HPDE6-E6E7 (cell line): ENCODE measurements around the gene MICAL3.
"Not testable (repeated sequence)": the region's sequence is repeated elsewhere in the genome, so short reads cannot be mapped to it uniquely, and the experiment has no call there.

Experiments used
- DNase-seq: peaks from one replicate; pipeline ENCODE4 v3.0.0; 2011; ENCODE audit warnings: missing footprints; ENCODE audit errors: extremely low spot score

The MICAL3 gene

GRCh38 chr22:17939011-17939410, 85.3 kb downstream of the MICAL3 start:
- no peak for DNase-seq

DNA sequence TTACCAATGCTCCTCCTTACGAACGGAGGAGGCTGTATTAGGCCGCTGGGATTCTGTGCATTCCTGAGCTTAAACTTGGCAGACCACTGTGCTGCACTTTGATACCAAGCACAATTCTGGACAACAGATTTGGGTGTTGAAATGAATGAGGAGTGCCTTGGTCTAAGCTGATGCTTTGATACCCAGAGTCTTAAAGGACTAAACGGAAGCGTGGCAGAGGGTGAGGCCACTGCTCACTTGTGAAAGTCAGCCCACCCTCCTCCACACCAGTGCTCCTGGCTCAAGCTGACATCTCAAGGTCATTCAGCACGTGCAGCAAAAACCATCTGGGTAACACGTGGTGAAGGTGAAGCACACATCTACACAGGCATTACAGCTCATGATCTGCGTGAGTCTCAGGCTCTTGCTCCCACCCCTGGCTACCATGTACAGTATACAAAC, 85.9 kb downstream of the MICAL3 start:
- no peak for DNase-seq

DNA sequence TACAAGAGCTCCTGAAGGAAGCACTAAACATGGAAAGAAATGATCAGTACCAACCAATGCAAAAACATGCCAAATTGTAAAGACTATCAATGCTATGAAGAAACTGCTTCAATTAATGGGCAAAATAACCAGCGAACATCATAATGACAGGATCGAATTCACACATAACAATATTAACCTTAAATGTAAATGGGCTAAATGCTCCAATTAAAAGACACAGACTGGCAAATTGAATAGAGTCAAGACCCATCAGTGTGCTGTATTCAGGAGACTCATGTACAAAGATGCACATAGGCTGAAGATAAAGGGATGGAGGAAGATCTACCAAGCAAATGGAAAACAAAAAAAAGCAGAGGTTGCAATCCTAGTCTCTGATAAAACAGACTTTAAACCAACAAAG, 91.9 kb downstream of the MICAL3 start:
- not testable (repeated sequence) for DNase-seq

- no peak for DNase-seq
These were observed 92.9 kb downstream of the MICAL3 start for GRCh38 chr22:17931400-17931825.

- DNase-seq: no peak
These were observed 93.7 kb downstream of the MICAL3 start for GRCh38 chr22:17930455-17931313.

GRCh38 chr22:17929909-17930308, 94.5 kb downstream of the MICAL3 start:
- no peak for DNase-seq

- DNase-seq: no peak
These were observed 96.0 kb downstream of the MICAL3 start for GRCh38 chr22:17928391-17928790.

DNA sequence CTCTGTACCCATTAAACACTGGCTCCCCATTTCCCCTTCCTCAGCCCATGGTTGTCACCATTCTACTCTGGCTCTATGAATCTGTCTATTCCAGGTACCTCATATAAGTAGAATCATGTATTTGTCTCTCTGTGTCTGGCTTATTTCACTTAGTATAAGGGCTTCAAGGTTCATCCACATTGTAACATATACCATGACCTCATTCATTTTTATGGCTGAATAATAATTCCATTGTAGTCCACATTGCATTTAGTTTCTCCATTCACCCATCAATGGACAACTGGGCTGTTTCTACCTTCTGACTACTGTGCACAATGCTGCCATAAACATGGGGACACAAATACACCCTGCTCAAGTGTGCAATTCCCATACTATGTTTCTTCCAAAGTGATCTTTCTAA, 97.3 kb downstream of the MICAL3 start:
- DNase-seq: no peak

DNA sequence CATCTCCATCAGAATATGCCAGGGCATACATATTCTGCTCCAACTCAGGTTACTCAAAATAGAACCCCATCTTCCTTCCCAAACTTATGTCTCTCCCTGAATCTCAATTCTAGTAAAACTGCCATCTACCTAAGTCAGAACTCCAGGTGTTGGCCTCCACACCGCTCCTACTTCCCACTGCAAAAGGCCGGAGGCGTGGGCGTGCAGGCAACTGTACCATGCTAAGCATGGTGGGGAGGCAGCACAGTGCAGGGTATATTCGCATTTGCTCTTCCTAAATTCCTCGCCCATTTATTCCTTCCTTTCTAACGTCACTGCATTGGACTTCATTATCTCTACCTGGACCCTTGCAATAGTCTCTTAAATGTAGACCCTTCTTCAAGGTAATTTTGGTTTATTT, 97.8 kb downstream of the MICAL3 start:
- no peak for DNase-seq

GRCh38 chr22:17925431-17925841, 98.9 kb downstream of the MICAL3 start:
- no peak for DNase-seq

DNA sequence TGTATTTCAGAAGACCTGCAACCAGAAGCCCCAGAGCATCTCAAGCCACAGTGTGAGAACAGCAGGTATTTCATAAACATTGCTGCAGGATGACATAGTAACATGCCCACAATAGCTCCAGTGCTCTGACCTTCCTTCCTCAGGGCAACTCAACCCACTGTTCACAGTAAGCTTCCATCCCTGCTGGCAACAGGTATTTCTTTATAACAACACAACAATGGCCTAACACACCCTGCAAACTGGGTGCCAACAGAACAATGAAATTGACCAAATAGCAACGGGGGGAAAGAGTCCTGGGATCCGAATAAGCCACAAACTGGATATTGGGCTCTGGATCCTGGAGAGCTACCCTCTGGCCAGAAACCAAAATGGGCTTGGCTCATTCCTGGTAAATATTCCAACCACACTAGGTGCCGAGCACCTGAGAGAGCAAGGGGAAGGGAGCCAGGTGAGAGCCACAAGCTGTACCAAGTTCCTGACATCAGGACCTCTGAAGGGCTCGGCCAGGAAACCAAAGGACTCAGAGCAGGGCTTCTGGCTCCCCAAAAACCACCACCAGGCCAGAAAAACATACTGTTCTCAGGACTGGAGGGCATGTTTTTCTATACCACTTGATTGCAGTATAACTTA, 99.5 kb downstream of the MICAL3 start:
- DNase-seq: no peak

- no peak for DNase-seq
These were observed 100.3 kb downstream of the MICAL3 start for GRCh38 chr22:17924076-17924475.

DNA sequence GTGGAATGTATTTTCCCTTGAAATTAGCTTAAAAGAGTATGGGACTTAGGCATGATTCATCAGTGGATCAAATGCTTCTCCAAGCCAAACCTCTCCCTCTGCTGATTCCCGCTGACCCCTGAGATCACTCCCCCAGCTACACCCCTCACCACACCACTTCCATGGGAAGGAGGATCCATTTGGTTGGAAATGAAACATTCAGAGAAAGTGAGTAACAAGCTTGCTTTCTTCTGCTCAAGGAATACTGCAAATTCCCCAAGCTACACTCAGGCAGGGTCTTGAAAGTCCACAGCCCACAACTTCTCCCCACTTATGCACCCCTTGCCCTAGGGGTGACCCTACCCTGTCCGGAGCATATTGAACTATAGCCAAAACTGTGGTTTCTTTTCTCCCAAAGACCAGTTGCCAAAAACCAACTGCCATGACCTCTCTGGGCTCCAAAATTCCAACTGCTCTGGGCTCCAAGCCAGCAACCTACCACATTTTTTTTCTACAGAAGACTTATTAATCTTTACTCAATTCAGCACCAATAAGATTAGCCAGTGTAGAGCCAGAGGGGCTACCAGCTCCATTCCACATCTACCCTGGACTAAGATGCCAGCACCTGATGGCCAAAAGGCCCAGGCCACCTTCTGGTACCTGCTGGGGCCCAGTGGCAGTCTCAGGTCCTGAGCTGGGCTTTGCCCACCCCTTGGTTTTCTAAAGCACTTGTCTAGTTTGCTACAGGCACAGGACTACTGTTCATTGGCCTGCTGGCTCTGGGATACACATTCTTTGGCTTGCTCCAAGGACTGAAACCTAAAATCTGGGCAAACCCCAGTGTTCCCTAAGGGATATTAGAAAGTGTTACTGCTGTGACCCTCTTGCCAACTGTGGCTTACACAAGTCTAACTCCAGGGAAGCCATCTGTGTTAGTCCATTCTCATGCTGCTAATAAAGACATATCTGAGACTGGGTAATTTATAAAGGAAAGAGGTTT, 101.1 kb downstream of the MICAL3 start:
- DNase-seq: no peak

DNA sequence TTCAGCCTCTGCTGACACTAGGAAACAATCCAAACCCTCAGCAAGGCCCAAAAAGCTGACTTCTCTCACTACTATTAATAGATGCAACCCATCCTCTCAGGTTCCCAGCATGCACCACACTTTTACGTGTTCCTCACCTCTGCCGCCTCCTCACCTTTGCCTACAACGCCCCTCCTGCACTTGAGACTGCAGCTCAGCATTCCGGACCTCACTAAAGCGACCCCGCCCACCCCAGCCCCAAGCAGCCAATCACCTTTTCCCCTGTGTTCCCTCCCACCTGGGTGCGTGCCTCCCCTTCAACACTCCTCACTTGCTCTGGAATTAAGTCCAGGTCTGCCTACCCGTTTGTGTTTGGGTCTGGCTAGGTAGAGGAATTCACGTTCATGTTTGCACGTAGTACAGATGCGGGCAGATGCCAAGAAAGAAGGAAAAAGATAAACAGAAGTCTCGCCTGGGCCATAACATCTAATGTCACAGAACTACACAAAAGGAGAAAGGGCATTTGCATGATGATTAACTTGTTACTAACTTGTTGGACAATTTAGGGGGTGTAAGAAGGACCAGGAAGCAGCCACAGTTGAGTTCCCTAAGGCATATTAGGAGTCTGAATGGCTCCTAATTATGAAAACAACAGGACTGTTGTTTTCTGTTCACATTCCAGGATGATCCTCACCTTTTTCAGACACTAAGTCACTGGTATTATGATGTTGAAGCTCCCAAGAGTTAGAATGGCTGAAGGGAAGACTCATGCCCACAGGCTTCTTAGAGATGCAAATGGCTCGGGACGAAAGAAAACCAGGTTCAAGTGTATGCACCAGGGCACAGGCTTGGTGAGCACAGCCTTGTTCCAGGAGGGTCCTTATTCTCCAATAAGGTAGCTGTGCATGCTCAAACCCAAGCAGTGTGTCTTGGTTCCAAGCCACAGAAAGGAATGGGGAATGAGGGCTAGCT, 102.2 kb downstream of the MICAL3 start:
- DNase-seq: no peak

- no peak for DNase-seq
These were observed 103.2 kb downstream of the MICAL3 start for GRCh38 chr22:17920992-17921650.

GRCh38 chr22:17920145-17920605, 104.2 kb downstream of the MICAL3 start:
- peak; percentile 74 for DNase-seq

DNA sequence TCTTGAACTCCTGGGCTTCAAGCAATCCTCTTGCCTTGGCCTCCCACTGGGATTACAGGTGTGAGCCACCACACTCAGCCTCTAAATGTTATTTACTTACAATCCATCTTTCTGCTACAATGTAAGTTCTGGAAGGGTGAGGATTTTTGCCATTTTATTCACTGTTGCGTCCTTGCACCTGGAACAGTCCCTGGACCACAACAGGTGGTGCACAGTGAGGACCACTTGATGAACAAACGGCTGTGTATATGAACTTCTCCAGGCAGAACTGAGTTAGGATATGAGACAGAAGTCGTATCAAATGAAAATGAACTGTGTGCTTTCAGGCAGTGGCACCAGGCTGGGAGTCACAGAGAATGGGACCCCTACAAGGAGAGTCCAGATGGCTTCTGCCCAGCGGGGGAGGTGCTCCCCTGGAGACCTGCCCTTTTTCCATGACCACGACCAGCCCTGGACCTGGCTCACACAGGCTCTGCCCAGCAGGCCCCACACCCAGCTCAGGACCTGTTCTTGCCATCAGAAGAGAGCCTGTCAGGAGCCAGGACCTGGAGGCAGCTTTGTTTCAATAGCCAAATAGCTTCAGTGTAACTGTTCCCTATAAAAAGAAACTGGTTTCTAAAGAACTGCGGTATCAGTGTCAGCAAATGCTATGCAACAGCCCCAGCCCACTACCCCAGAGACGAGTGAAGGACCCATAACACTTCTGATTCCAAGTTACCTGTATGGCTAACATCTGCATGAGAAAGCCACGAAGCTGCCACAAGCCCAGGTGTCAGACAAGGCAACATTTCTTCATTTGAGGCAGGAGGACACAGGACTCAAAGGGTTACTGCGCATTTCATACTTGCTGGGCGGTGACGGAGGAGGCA, 104.9 kb downstream of the MICAL3 start:
- no peak for DNase-seq

- no peak for DNase-seq
These were observed 105.5 kb downstream of the MICAL3 start for GRCh38 chr22:17918840-17919239.

GRCh38 chr22:17917490-17917983, 106.8 kb downstream of the MICAL3 start:
- no peak for DNase-seq
